ENCODE measurements around the gene MINAR1. TPM values are rescaled to one million over a fixed set of nuclear protein-coding genes. Genes with fewer than 3 reads are reported as not detected.

The MINAR1 gene
- total RNA-seq, 4 donors from 2014 or later: 0.20 to 0.60 (median 0.21) TPM

- Histone ChIP-seq H3K4me3 (no peak overlapping the region), H3K27me3 (peaks cover 0 to 19% of the 10 kb centered on the region in 2 donors), H3K36me3 (no peaks in the 10 kb centered on the region), H3K4me1 (peaks cover 0 to 7% (median under 1%) of the 10 kb centered on the region in 4 donors), H3K27ac (no peak overlapping the region), H3K9me3 (no peaks in the 10 kb centered on the region)
- 80 to 89% methylated on average over 2 of the region's 2 CpGs for WGBS, 2 donors
- TF ChIP-seq CTCF (IDR thresholded peaks at IDR 0.05) (no peak), EP300 (IDR thresholded peaks at IDR 0.05) (no peak), POLR2A (IDR thresholded peaks at IDR 0.05) (no peak)
- DNase-seq (ENCODE audit: low spot score in 2 of 2): no peak
These were observed 5.3 kb downstream of the MINAR1 start for GRCh38 chr15:79437275-79438000.

- 84 to 93% methylated on average over 5 of the region's 5 CpGs for WGBS, 2 donors
- H3K9me3 ChIP-seq: no peaks in the 10 kb centered on the region
- peaks cover 0 to 1% of the 10 kb centered on the region in 2 donors for H3K27me3 ChIP-seq
- no peaks in the 10 kb centered on the region for H3K36me3 ChIP-seq
- no peaks in the 10 kb centered on the region for H3K4me1 ChIP-seq
- H3K27ac ChIP-seq: no peak overlapping the region
- no peak overlapping the region for H3K4me3 ChIP-seq
- TF ChIP-seq EP300 (IDR thresholded peaks at IDR 0.05) (no peak), POLR2A (IDR thresholded peaks at IDR 0.05) (no peak), CTCF (IDR thresholded peaks at IDR 0.05) (no peak)
- DNase-seq (ENCODE audit: low spot score in 2 of 2): no peak
These were observed 7.1 kb downstream of the MINAR1 start for GRCh38 chr15:79439236-79439635.

- H3K36me3 ChIP-seq: no peaks in the 10 kb centered on the region
- DNase-seq (ENCODE audit: low spot score in 2 of 2): no peak
These were observed 8.3 kb downstream of the MINAR1 start for GRCh38 chr15:79440355-79440908.

GRCh38 chr15:79442911-79443310 lies 10.8 kb downstream of the MINAR1 start:
- TF ChIP-seq CTCF (IDR thresholded peaks at IDR 0.05) (no peak), POLR2A (IDR thresholded peaks at IDR 0.05) (no peak), EP300 (IDR thresholded peaks at IDR 0.05) (no peak)
- H3K27ac ChIP-seq: no peak overlapping the region
- no peaks in the 10 kb centered on the region for H3K36me3 ChIP-seq
- no peaks in the 10 kb centered on the region for H3K4me1 ChIP-seq
- H3K9me3 ChIP-seq: peaks cover 0 to 15% (median 2%) of the 10 kb centered on the region in 4 donors
- DNase-seq (ENCODE audit: low spot score in 2 of 2): no peak
- H3K4me3 ChIP-seq: no peak overlapping the region
- WGBS, 2 donors: 60% methylated on average over 4 of the region's 4 CpGs
- no peaks in the 10 kb centered on the region for H3K27me3 ChIP-seq

More at GRCh38 chr15:79440355-79440908, 8.3 kb downstream of the MINAR1 start:
- Histone ChIP-seq H3K27ac (no peak overlapping the region), H3K4me3 (no peak overlapping the region), H3K9me3 (peaks cover 0 to 5% (median under 1%) of the 10 kb centered on the region in 4 donors), H3K27me3 (no peaks in the 10 kb centered on the region), H3K4me1 (no peaks in the 10 kb centered on the region)
- 70 to 73% methylated on average over 7 of the region's 7 CpGs for WGBS, 2 donors
- TF ChIP-seq CTCF (IDR thresholded peaks at IDR 0.05): no peak
- TF ChIP-seq POLR2A (IDR thresholded peaks at IDR 0.05): no peak
- no peak for TF ChIP-seq EP300 (IDR thresholded peaks at IDR 0.05)

- Histone ChIP-seq H3K36me3 (no peaks in the 10 kb centered on the region), H3K27me3 (no peaks in the 10 kb centered on the region), H3K9me3 (peaks cover 0 to 15% (median 2%) of the 10 kb centered on the region in 4 donors), H3K27ac (no peak overlapping the region), H3K4me1 (no peaks in the 10 kb centered on the region), H3K4me3 (no peak overlapping the region)
- TF ChIP-seq EP300 (IDR thresholded peaks at IDR 0.05): no peak
- no peak for TF ChIP-seq CTCF (IDR thresholded peaks at IDR 0.05)
- TF ChIP-seq POLR2A (IDR thresholded peaks at IDR 0.05): no peak
- WGBS, 2 donors: 94 to 96% methylated on average over 1 of the region's 1 CpG
- no peak for DNase-seq (ENCODE audit: low spot score in 2 of 2)
These were observed 14.9 kb downstream of the MINAR1 start for GRCh38 chr15:79447060-79447459.

Data from tibial nerve (tissue), 4 donors.